ENCODE data around the gene FRMD3.

The FRMD3 gene

GRCh38 chr9:83330207-83331196, 207.7 kb downstream of the FRMD3 start:
- Histone ChIP-seq H3K36me3 (ENCODE audit: control insufficient read depth, insufficient read depth, low read length) (no peaks in the 10 kb centered on the region), H3K4me1 (ENCODE audit: control insufficient read depth, insufficient read depth, low read length) (no peaks in the 10 kb centered on the region), H3K27ac (ENCODE audit: low read depth, low read length) (no peak overlapping the region), H3K9ac (ENCODE audit: low read length) (no peak overlapping the region), H3K4me3 (ENCODE audit: low read length) (no peak overlapping the region), H3K27me3 (ENCODE audit: control insufficient read depth, insufficient read depth, low read length) (no peaks in the 10 kb centered on the region)

DNA sequence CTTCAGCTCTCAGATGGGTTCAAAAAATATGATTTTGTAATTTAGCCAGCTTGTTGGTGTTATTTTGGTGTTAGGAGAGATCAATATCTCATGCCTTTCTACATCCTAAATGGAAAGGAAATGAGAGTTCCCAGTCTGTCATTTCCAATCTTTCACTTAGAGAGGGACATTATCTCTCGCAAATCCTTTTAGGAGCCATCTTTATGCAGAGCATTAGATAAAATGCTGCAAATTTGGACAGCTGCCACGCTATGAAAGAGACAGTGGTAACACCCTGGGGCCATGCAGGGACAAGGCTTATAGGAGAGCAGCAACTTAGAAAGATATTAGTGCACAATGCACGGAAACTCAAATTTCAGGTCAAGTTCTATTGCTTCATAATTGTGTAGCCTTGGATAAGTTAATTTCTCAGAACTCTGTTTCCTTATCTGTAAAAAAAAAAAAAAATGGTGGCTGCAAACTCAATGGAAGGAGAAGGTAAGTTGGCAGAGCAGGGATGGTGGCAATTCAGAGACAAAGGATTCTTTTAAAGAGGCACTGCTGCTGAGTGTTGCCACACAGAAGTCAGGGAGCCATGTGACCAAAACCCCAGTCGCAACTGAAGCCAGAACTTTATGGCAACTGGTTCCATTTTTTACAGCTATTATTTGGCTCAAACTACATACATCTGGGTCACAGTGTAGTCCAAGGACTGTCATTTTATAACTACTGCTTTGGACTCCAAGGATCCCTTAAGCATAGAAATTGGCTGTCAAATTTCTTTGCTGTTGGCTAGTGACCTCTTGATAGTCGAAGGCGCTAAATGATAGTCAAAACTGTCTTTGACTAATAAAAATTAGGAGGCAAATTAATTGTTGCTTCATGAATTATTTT, 210.2 kb downstream of the FRMD3 start:
- no peaks in the 10 kb centered on the region for H3K4me1 ChIP-seq (ENCODE audit: control insufficient read depth, insufficient read depth, low read length)
- no peak overlapping the region for H3K27ac ChIP-seq (ENCODE audit: low read depth, low read length)
- H3K36me3 ChIP-seq (ENCODE audit: control insufficient read depth, insufficient read depth, low read length), result no peaks in the 10 kb centered on the region
- no peaks in the 10 kb centered on the region for H3K27me3 ChIP-seq (ENCODE audit: control insufficient read depth, insufficient read depth, low read length)
- H3K9ac ChIP-seq (ENCODE audit: low read length), result no peak overlapping the region
- H3K4me3 ChIP-seq (ENCODE audit: low read length), result no peak overlapping the region

DNA sequence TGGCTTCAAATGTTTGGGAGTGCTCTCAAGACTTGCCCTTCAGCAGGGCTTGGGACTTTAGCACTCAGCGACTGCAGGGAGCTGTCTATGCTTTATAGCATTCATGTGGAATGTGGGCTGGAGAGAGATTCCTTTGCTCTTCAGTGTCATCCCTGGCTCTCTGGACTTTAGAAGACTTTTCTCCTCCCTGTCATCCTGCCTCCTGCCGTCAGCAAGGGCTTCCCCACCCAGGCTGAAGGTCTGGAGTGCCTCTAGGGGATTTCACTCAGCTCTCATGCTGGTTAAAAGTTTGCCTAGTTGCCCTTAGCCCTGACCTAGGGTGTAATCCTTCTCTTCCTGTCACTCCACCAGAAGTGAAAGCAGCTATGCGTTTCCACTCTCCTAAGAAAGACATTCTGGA, 210.9 kb downstream of the FRMD3 start:
- no peaks in the 10 kb centered on the region for H3K36me3 ChIP-seq (ENCODE audit: control insufficient read depth, insufficient read depth, low read length)
- H3K4me3 ChIP-seq (ENCODE audit: low read length), result no peak overlapping the region
- no peaks in the 10 kb centered on the region for H3K4me1 ChIP-seq (ENCODE audit: control insufficient read depth, insufficient read depth, low read length)
- H3K27me3 ChIP-seq (ENCODE audit: control insufficient read depth, insufficient read depth, low read length), result no peaks in the 10 kb centered on the region
- no peak overlapping the region for H3K27ac ChIP-seq (ENCODE audit: low read depth, low read length)
- H3K9ac ChIP-seq (ENCODE audit: low read length), result no peak overlapping the region

DNA sequence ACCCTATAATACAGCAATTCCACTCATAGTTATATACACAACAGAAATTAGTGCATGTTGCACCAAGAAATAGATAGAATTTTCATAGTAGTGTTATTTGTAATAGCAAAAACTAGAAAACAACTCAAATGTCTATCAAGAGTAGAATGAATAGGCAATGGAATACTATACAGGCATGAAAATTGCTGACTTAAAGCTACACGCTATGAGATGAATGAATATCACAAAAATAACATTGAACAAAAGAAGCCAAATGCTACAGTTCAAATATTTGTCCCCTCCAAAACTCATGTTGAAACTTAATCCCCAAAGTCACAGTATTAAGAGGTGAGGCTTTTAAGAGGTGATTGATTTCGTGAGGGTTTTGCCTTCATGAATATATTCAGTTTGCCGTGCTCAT, 215.1 kb downstream of the FRMD3 start:
- H3K27me3 ChIP-seq (ENCODE audit: control insufficient read depth, insufficient read depth, low read length), result no peaks in the 10 kb centered on the region
- H3K4me3 ChIP-seq (ENCODE audit: low read length), result no peak overlapping the region
- H3K27ac ChIP-seq (ENCODE audit: low read depth, low read length), result no peak overlapping the region
- H3K4me1 ChIP-seq (ENCODE audit: control insufficient read depth, insufficient read depth, low read length), result no peaks in the 10 kb centered on the region
- H3K9ac ChIP-seq (ENCODE audit: low read length), result no peak overlapping the region
- no peaks in the 10 kb centered on the region for H3K36me3 ChIP-seq (ENCODE audit: control insufficient read depth, insufficient read depth, low read length)

DNA sequence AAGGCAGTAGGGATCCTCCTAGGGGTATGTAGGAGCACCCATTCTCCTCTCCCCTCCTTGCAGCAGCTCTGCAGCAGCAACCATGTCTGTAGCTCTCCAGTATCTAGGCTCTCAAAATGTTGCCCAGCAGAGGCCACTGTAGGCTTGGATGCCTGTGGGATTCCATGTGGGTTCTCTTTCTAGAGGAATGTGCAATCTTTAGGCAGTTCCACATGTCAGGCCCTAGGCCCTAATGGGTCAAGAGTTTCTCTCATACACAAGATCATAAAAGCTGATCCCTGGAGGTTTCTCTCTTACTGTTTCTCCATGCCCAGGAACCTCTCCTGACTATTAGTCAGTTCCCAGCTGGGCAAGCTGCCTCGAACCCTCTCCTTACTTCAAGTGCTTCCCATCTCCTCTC, 215.8 kb downstream of the FRMD3 start:
- no peak overlapping the region for H3K9ac ChIP-seq (ENCODE audit: low read length)
- no peaks in the 10 kb centered on the region for H3K27me3 ChIP-seq (ENCODE audit: control insufficient read depth, insufficient read depth, low read length)
- no peaks in the 10 kb centered on the region for H3K4me1 ChIP-seq (ENCODE audit: control insufficient read depth, insufficient read depth, low read length)
- H3K36me3 ChIP-seq (ENCODE audit: control insufficient read depth, insufficient read depth, low read length), result no peaks in the 10 kb centered on the region
- no peak overlapping the region for H3K27ac ChIP-seq (ENCODE audit: low read depth, low read length)
- H3K4me3 ChIP-seq (ENCODE audit: low read length), result no peak overlapping the region

GRCh38 chr9:83317244-83317643, 221.0 kb downstream of the FRMD3 start:
- Histone ChIP-seq H3K27me3 (ENCODE audit: control insufficient read depth, insufficient read depth, low read length) (no peaks in the 10 kb centered on the region), H3K4me1 (ENCODE audit: control insufficient read depth, insufficient read depth, low read length) (no peaks in the 10 kb centered on the region), H3K36me3 (ENCODE audit: control insufficient read depth, insufficient read depth, low read length) (no peaks in the 10 kb centered on the region), H3K9ac (ENCODE audit: low read length) (no peak overlapping the region), H3K4me3 (ENCODE audit: low read length) (no peak overlapping the region), H3K27ac (ENCODE audit: low read depth, low read length) (no peak overlapping the region)

- Histone ChIP-seq H3K4me3 (ENCODE audit: low read length) (no peak overlapping the region), H3K9ac (ENCODE audit: low read length) (no peak overlapping the region), H3K36me3 (ENCODE audit: control insufficient read depth, insufficient read depth, low read length) (no peaks in the 10 kb centered on the region), H3K27me3 (ENCODE audit: control insufficient read depth, insufficient read depth, low read length) (no peaks in the 10 kb centered on the region), H3K27ac (ENCODE audit: low read depth, low read length) (no peak overlapping the region), H3K4me1 (ENCODE audit: control insufficient read depth, insufficient read depth, low read length) (no peaks in the 10 kb centered on the region)
These were observed 222.6 kb downstream of the FRMD3 start for GRCh38 chr9:83315649-83316048.

- Histone ChIP-seq H3K27ac (ENCODE audit: low read depth, low read length) (no peak overlapping the region), H3K36me3 (ENCODE audit: control insufficient read depth, insufficient read depth, low read length) (no peaks in the 10 kb centered on the region), H3K27me3 (ENCODE audit: control insufficient read depth, insufficient read depth, low read length) (no peaks in the 10 kb centered on the region), H3K4me1 (ENCODE audit: control insufficient read depth, insufficient read depth, low read length) (no peaks in the 10 kb centered on the region), H3K9ac (ENCODE audit: low read length) (no peak overlapping the region), H3K4me3 (ENCODE audit: low read length) (no peak overlapping the region)
These were observed 224.4 kb downstream of the FRMD3 start for GRCh38 chr9:83313781-83314180.

- no peaks in the 10 kb centered on the region for H3K36me3 ChIP-seq (ENCODE audit: control insufficient read depth, insufficient read depth, low read length)
These were observed 225.7 kb downstream of the FRMD3 start for GRCh38 chr9:83312537-83312936.

DNA sequence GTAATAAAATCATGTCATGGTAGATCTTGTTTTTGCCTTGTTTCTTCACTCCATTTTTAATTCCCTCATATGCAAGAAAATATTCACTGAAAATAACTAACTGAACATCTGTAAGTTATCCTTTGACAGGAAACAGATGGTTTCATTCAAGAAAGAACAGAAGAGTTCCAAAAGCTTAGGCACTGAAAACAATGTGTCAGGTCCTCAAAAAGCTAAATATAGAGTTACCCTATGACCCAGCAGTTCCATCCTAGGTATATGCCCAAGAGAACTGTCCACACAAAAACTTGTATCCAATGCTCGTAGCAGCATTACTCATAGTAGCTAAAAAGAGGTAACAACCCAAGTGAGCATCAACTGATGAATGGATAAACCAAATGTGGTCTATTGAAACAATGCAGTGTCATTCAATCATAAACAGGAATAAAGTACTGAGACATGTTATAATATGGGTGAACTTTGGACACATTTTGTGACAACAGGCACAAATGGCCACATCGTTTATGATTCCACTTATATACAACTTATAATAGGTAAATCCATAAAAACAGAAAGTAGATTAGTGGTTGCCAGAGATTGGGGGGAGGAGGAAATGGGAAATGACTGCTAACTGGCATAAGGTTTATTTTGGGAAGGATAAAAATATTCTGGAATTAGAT, 231.0 kb downstream of the FRMD3 start:
- Histone ChIP-seq H3K4me3 (ENCODE audit: low read length) (no peak overlapping the region), H3K36me3 (ENCODE audit: control insufficient read depth, insufficient read depth, low read length) (no peaks in the 10 kb centered on the region), H3K27me3 (ENCODE audit: control insufficient read depth, insufficient read depth, low read length) (no peaks in the 10 kb centered on the region), H3K9ac (ENCODE audit: low read length) (no peak overlapping the region), H3K27ac (ENCODE audit: low read depth, low read length) (no peak overlapping the region), H3K4me1 (ENCODE audit: control insufficient read depth, insufficient read depth, low read length) (peaks cover 10% of the 10 kb centered on the region)

More at GRCh38 chr9:83312537-83312936, 225.7 kb downstream of the FRMD3 start:
- no peaks in the 10 kb centered on the region for H3K27me3 ChIP-seq (ENCODE audit: control insufficient read depth, insufficient read depth, low read length)
- no peak overlapping the region for H3K4me3 ChIP-seq (ENCODE audit: low read length)
- H3K4me1 ChIP-seq (ENCODE audit: control insufficient read depth, insufficient read depth, low read length), result no peaks in the 10 kb centered on the region
- no peak overlapping the region for H3K9ac ChIP-seq (ENCODE audit: low read length)
- no peak overlapping the region for H3K27ac ChIP-seq (ENCODE audit: low read depth, low read length)

GRCh38 chr9:83304686-83305085, 233.5 kb downstream of the FRMD3 start:
- H3K27me3 ChIP-seq (ENCODE audit: control insufficient read depth, insufficient read depth, low read length), result no peaks in the 10 kb centered on the region
- H3K4me3 ChIP-seq (ENCODE audit: low read length), result no peak overlapping the region
- no peak overlapping the region for H3K27ac ChIP-seq (ENCODE audit: low read depth, low read length)
- H3K4me1 ChIP-seq (ENCODE audit: control insufficient read depth, insufficient read depth, low read length), result peaks cover 11% of the 10 kb centered on the region
- no peaks in the 10 kb centered on the region for H3K36me3 ChIP-seq (ENCODE audit: control insufficient read depth, insufficient read depth, low read length)
- H3K9ac ChIP-seq (ENCODE audit: low read length), result no peak overlapping the region

GRCh38 chr9:83299571-83299970, 238.6 kb downstream of the FRMD3 start:
- Histone ChIP-seq H3K36me3 (ENCODE audit: control insufficient read depth, insufficient read depth, low read length) (peaks cover 2% of the 10 kb centered on the region), H3K4me3 (ENCODE audit: low read length) (no peak overlapping the region), H3K9ac (ENCODE audit: low read length) (no peak overlapping the region), H3K4me1 (ENCODE audit: control insufficient read depth, insufficient read depth, low read length) (peaks cover 10% of the 10 kb centered on the region), H3K27me3 (ENCODE audit: control insufficient read depth, insufficient read depth, low read length) (no peaks in the 10 kb centered on the region), H3K27ac (ENCODE audit: low read depth, low read length) (no peak overlapping the region)

All from rectal smooth muscle tissue (tissue), 1 donor.